IMR-90 (cell line): ENCODE data around the gene PRCD. TPM values are rescaled to one million over a fixed set of nuclear protein-coding genes. Genes with fewer than 3 reads are reported as not detected.

ENCODE experiments used
- ATAC-seq: fragments of 200-7000 bp; cut with Tn5 transposase; 2 replicates; pipeline ENCODE4 v1.9.1; 2020; ENCODE audit warnings: low read depth, mild to moderate bottlenecking, moderate library complexity
- BruUV-seq: library from RNA; stranded (reverse); fragments of 400-500 nt; replicated peaks from 2 replicates; lab custom pipeline; 2021; lab: Mats Ljungman, UMichigan
- CTCF ChIA-PET: fragments of 300-600 bp; formaldehyde crosslinking; extraction: SDS; loops from one replicate; lab custom pipeline; 2021; ENCODE audit warnings: antibody characterized with exemption; lab: Yijun Ruan, JAX
- POLR2A ChIA-PET: fragments of 300-600 bp; sonication (Branson Sonifier 250); formaldehyde crosslinking; loops from one replicate; lab custom pipeline; 2022; ENCODE audit warnings: antibody characterized with exemption; ENCODE audit not compliant: unreplicated experiment; lab: Charles Lee
- DNase-seq: peaks from one replicate; pipeline ENCODE4 v3.0.0; 2013
- H2AFZ ChIP-seq: replicated peaks from 2 replicates; pipeline ENCODE3; 2013; ENCODE audit warnings: low read length, mild to moderate bottlenecking; ENCODE audit not compliant: poor library complexity
- H2AK5ac ChIP-seq: 2 replicates; pipeline ENCODE4 v1.6.1; 2013; ENCODE audit warnings: low read depth, low read length, inconsistent platforms
- H2AK9ac ChIP-seq: replicated peaks from 2 replicates; pipeline ENCODE3; 2013; ENCODE audit warnings: mild to moderate bottlenecking, low read depth, low read length, moderate library complexity; ENCODE audit not compliant: poor library complexity
- H2BK120ac ChIP-seq: 2 replicates; pipeline ENCODE4 v1.6.1; 2013; ENCODE audit warnings: low read depth, low read length, inconsistent platforms
- H2BK15ac ChIP-seq: 3 replicates; pipeline ENCODE4 v1.6.1; 2013; ENCODE audit warnings: low read depth, low read length, inconsistent platforms
- H2BK20ac ChIP-seq: 2 replicates; pipeline ENCODE4 v1.6.1; 2013; ENCODE audit warnings: low read depth, mild to moderate bottlenecking, inconsistent platforms, low read length, moderate library complexity
- H2BK5ac ChIP-seq: 2 replicates; pipeline ENCODE4 v1.6.1; 2013; ENCODE audit warnings: mild to moderate bottlenecking, low read depth, low read length, inconsistent platforms; ENCODE audit not compliant: poor library complexity, severe bottlenecking
- H3K14ac ChIP-seq: replicated peaks from 2 replicates; pipeline ENCODE4 v1.6.1; 2013; ENCODE audit warnings: low read depth, low read length, inconsistent platforms
- H3K18ac ChIP-seq: 2 replicates; pipeline ENCODE4 v1.6.1; 2013; ENCODE audit warnings: low read depth, low read length, control low read depth
- H3K23ac ChIP-seq: 2 replicates; pipeline ENCODE4 v1.6.1; 2013; ENCODE audit warnings: low read depth, low read length, inconsistent platforms
- H3K27ac ChIP-seq: 2 replicates; pipeline ENCODE4 v1.5.1; 2013; ENCODE audit warnings: mild to moderate bottlenecking, control low read depth, low read length; ENCODE audit not compliant: insufficient read depth
- H3K27me3 ChIP-seq: 2 replicates; pipeline ENCODE4 v1.6.1; 2013; ENCODE audit warnings: low read length; ENCODE audit not compliant: control insufficient read depth, insufficient read depth
- H3K36me3 ChIP-seq: 2 replicates; pipeline ENCODE4 v1.6.1; 2013; ENCODE audit warnings: low read length, mixed read lengths; ENCODE audit not compliant: control insufficient read depth, insufficient read depth
- H3K4ac ChIP-seq: 2 replicates; pipeline ENCODE4 v1.6.1; 2013; ENCODE audit warnings: low read depth, low read length, inconsistent platforms
- H3K4me1 ChIP-seq: 2 replicates; pipeline ENCODE4 v1.6.1; 2013; ENCODE audit warnings: low read length, mixed read lengths; ENCODE audit not compliant: control insufficient read depth, insufficient read depth
- H3K4me2 ChIP-seq: 2 replicates; pipeline ENCODE4 v1.6.1; 2013; ENCODE audit warnings: low read depth, mild to moderate bottlenecking, control low read depth, low read length, moderate library complexity
- H3K4me3 ChIP-seq: 2 replicates; pipeline ENCODE4 v1.5.1; 2013; ENCODE audit warnings: low read depth, mild to moderate bottlenecking, control low read depth, low read length, moderate library complexity; ENCODE audit not compliant: insufficient read depth
- H3K56ac ChIP-seq: 2 replicates; pipeline ENCODE4 v1.6.1; 2013; ENCODE audit warnings: low read length, inconsistent platforms; ENCODE audit not compliant: insufficient read depth; ENCODE audit errors: extremely low read depth
- H3K79me1 ChIP-seq, 2 experiments: 2 replicates each; pipeline ENCODE4 v1.6.1; 2013; ENCODE audit warnings: low read length in 2 of 2, inconsistent platforms in 1 of 2, low read depth in 1 of 2
- H3K9ac ChIP-seq: 2 replicates; pipeline ENCODE4 v1.6.1; 2013; ENCODE audit warnings: low read depth, low read length, control low read depth
- H3K9me1 ChIP-seq: 2 replicates; pipeline ENCODE4 v1.6.1; 2013; ENCODE audit warnings: low read length, inconsistent platforms; ENCODE audit not compliant: insufficient read depth
- H3K9me3 ChIP-seq: 2 replicates; pipeline ENCODE4 v1.6.1; 2013; ENCODE audit warnings: low read length; ENCODE audit not compliant: control insufficient read depth, insufficient read depth
- H4K20me1 ChIP-seq: 2 replicates; pipeline ENCODE4 v1.6.1; 2013; ENCODE audit warnings: low read length, inconsistent platforms; ENCODE audit not compliant: insufficient read depth
- H4K5ac ChIP-seq: 2 replicates; pipeline ENCODE4 v1.6.1; 2013; ENCODE audit warnings: mild to moderate bottlenecking, low read depth, low read length, control low read depth
- H4K8ac ChIP-seq, 2 experiments: 2 replicates each; pipeline ENCODE4 v1.6.1; 2013; ENCODE audit warnings: low read depth in 2 of 2, low read length in 2 of 2, control low read depth in 1 of 2, inconsistent platforms in 1 of 2
- H4K91ac ChIP-seq: 2 replicates; pipeline ENCODE4 v1.6.1; 2013; ENCODE audit warnings: low read depth, low read length, inconsistent platforms; ENCODE audit not compliant: insufficient read depth
- BHLHE40 ChIP-seq: fragments of 150-350 bp; IDR thresholded peaks from 2 replicates; pipeline ENCODE4 v1.6.1; 2016; ENCODE audit warnings: mild to moderate bottlenecking, low read depth, low read length
- CTCF ChIP-seq: conservative IDR thresholded peaks from 2 replicates; pipeline ENCODE4 v1.5.1; 2012; ENCODE audit warnings: mild to moderate bottlenecking, low read depth, low read length, improper control_type of control experiment
- MAFK ChIP-seq: IDR thresholded peaks from 2 replicates; pipeline ENCODE4 v1.6.1; 2012; ENCODE audit warnings: low read depth, low read length, improper control_type of control experiment
- MAZ ChIP-seq: IDR thresholded peaks from 2 replicates; pipeline ENCODE4 v1.6.1; 2012; ENCODE audit warnings: low read depth, mild to moderate bottlenecking, low read length, improper control_type of control experiment, moderate library complexity, borderline replicate concordance
- RFX5 ChIP-seq: IDR thresholded peaks from 2 replicates; pipeline ENCODE4 v1.8.0; 2012; ENCODE audit warnings: low read depth, mild to moderate bottlenecking, low read length, moderate library complexity
- WGBS, 2 experiments: methylation state at CpG; one replicate each; pipeline versions ENCODE4 v1.1.5 to v1.1.7; 2013; ENCODE audit warnings: missing lambda C conversion rate in 2 of 2; ENCODE audit not compliant: insufficient read length in 1 of 2; ENCODE audit errors: extremely low coverage in 2 of 2; 5-methylcytosine and 5-hydroxymethylcytosine counted together
- dilution Hi-C: fragments of 300-500 bp; cut with HindIII; formaldehyde crosslinking; loops from one replicate; pipeline ENCODE4 v1.14.3; 2018; ENCODE audit warnings: low sequenced_read_pairs; ENCODE audit not compliant: unreplicated experiment
- in situ Hi-C: fragments of 300-500 bp; cut with MboI; formaldehyde crosslinking; loops from 3 replicates; pipeline ENCODE4 v1.14.3; 2019; ENCODE audit warnings: low sequenced_read_pairs, inconsistent platforms, mixed read lengths
- intact Hi-C: fragments of 100-400 bp; cut with micrococcal nuclease; formaldehyde crosslinking; loops from 2 replicates; pipeline ENCODE4 v1.10.0; 2022
- polyA plus RNA-seq, 3 experiments: library from polyadenylated mRNA; depleted of rRNA; stranded (reverse); fragments of >200 nt; gene quantifications; 2 replicates each; pipeline ENCODE4 v1.2.3, GENCODE V29; 2012; ENCODE audit warnings: low replicate concordance in 1 of 3
- total RNA-seq: library from RNA; depleted of rRNA; stranded (reverse); fragments of >200 nt; gene quantifications from 2 replicates; pipeline ENCODE4 v1.2.3, GENCODE V29; 2012

The PRCD gene
- total and polyA plus RNA-seq, 2 of the 4 experiments (the other 2 are of a cell fraction), result 0.32 TPM; not detected in 1

GRCh38 chr17:76560036-76560876 is 20.4 kb downstream of the PRCD start:
- Histone ChIP-seq H4K8ac (no peak overlapping the region; a peak in 1 of 4 replicates), H3K56ac (no peak overlapping the region), H2BK120ac (no peak overlapping the region), H2AFZ (no peak overlapping the region), H2AK5ac (no peak overlapping the region), H2BK5ac (peak overlapping the region; percentile 72), H3K4me2 (peak overlapping the region; percentile 45), H4K91ac (no peak overlapping the region), H3K9ac (peak overlapping the region; percentile 53; the same call in 1 of the 2 replicates), H3K23ac (peak overlapping the region; percentile 85; the same call in 1 of the 2 replicates), H3K9me1 (peaks cover 10% of the 10 kb centered on the region), H2BK20ac (no peak overlapping the region), H3K14ac (peak overlapping the region; percentile 57; the same call in 1 of the 2 replicates), H4K5ac (no peak overlapping the region), H4K20me1 (peaks cover 59% of the 10 kb centered on the region), H3K4me3 (no peak overlapping the region), H2AK9ac (no peak overlapping the region), H3K4me1 (peaks cover 19% of the 10 kb centered on the region), H3K79me1 (peaks cover 9 to 58% of the 10 kb centered on the region in 2 experiments), H3K36me3 (peaks cover 21% of the 10 kb centered on the region), H3K18ac (no peak overlapping the region), H3K27ac (peak overlapping the region; percentile 56; the same call in 1 of the 2 replicates), H3K27me3 (no peaks in the 10 kb centered on the region), H3K9me3 (no peaks in the 10 kb centered on the region), H3K4ac (peak overlapping the region; percentile 25; the same call in 1 of the 2 replicates), H2BK15ac (no peak overlapping the region)
- no peak for DNase-seq
- ChIA-PET CTCF (interaction anchor here (0.5 to 2.1 kb wide), 3 partner anchors 64 to 719 kb away, joined by 3 to 5 read pairs (median 4); no protein-coding TSS in a partner anchor), POLR2A (interaction anchor here (0.6 kb wide), 1 partner anchor 293 kb away, joined by 3 read pairs; no protein-coding TSS in a partner anchor)
- in situ Hi-C loops (no loop called here), dilution Hi-C loops (no loop called here), intact Hi-C loops (no loop called here)
- TF ChIP-seq RFX5, result no peak
- no peak for TF ChIP-seq MAZ
- TF ChIP-seq MAFK, result no peak
- TF ChIP-seq CTCF, result no peak
- TF ChIP-seq BHLHE40, result no peak
- ATAC-seq, result no peak
- WGBS, 2 experiments, result 93% methylated on average over 3 of the region's 10 CpGs; no CpG with 5 or more reads in 1 of the 2 experiments
- BruUV-seq, result no TSS peak
